Measurements from ENCODE around the gene PDE6A. TPM values are rescaled to one million over a fixed set of nuclear protein-coding genes. Genes with fewer than 3 reads are reported as not detected.

Gene PDE6A
- total and polyA plus RNA-seq, 2 donors from 2014 or later: 0.03 TPM; not detected in 1

GRCh38 chr5:149837680-149838269 lies 106.8 kb downstream of the PDE6A start:
- DNase-seq (peak in 4 of 5 donors; percentile 63 to 73 (median 66)), FAIRE-seq (no peak)
- TF ChIP-seq, protein P1, sequence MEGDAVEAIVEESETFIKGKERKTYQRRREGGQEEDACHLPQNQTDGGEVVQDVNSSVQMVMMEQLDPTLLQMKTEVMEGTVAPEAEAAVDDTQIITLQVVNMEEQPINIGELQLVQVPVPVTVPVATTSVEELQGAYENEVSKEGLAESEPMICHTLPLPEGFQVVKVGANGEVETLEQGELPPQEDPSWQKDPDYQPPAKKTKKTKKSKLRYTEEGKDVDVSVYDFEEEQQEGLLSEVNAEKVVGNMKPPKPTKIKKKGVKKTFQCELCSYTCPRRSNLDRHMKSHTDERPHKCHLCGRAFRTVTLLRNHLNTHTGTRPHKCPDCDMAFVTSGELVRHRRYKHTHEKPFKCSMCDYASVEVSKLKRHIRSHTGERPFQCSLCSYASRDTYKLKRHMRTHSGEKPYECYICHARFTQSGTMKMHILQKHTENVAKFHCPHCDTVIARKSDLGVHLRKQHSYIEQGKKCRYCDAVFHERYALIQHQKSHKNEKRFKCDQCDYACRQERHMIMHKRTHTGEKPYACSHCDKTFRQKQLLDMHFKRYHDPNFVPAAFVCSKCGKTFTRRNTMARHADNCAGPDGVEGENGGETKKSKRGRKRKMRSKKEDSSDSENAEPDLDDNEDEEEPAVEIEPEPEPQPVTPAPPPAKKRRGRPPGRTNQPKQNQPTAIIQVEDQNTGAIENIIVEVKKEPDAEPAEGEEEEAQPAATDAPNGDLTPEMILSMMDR (IDR thresholded peaks at IDR 0.05; ENCODE audit: borderline replicate concordance, extremely low read depth, insufficient read depth): peak; percentile 61
- no peaks in the 10 kb centered on the region for H3K27me3 ChIP-seq (ENCODE audit: control insufficient read depth, insufficient read depth, low read length)
- no peak overlapping the region for H3K4me3 ChIP-seq (ENCODE audit: low read length in 3 of 3)
- H3K9me3 ChIP-seq (ENCODE audit: control insufficient read depth in 2 of 3, insufficient read depth in 1 of 3, low read length in 3 of 3): no peaks in the 10 kb centered on the region
- peaks cover 0 to 2% (median 0%) of the 10 kb centered on the region in 3 donors for H3K36me3 ChIP-seq (ENCODE audit: control insufficient read depth in 2 of 3, insufficient read depth in 3 of 3, low read length in 3 of 3)
- intact Hi-C loops (cut with DNase I): no loop called here
- no peak overlapping the region for H3K9ac ChIP-seq (ENCODE audit: low read length in 3 of 3)
- no peak overlapping the region for H3K27ac ChIP-seq (ENCODE audit: low read depth in 2 of 2, low read length in 2 of 2)
- no peaks in the 10 kb centered on the region for H3K4me1 ChIP-seq (ENCODE audit: control insufficient read depth in 2 of 3, insufficient read depth in 2 of 3, low read depth in 1 of 3, low read length in 3 of 3)

DNA sequence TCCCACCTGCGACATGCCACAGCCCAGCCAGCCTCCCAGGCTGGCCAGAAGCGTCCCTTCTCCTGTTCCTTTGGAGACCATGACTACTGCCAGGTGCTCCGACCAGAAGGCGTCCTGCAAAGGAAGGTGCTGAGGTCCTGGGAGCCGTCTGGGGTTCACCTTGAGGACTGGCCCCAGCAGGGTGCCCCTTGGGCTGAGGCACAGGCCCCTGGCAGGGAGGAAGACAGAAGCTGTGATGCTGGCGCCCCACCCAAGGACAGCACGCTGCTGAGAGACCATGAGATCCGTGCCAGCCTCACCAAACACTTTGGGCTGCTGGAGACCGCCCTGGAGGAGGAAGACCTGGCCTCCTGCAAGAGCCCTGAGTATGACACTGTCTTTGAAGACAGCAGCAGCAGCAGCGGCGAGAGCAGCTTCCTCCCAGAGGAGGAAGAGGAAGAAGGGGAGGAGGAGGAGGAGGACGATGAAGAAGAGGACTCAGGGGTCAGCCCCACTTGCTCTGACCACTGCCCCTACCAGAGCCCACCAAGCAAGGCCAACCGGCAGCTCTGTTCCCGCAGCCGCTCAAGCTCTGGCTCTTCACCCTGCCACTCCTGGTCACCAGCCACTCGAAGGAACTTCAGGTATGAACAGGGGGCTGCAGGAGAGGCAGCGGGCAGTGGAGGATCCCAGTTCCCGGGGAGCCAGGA lies 108.0 kb downstream of the PDE6A start:
- Histone ChIP-seq H3K27ac (ENCODE audit: low read depth in 2 of 2, low read length in 2 of 2) (no peak overlapping the region), H3K9me3 (ENCODE audit: control insufficient read depth in 2 of 3, insufficient read depth in 1 of 3, low read length in 3 of 3) (no peaks in the 10 kb centered on the region), H3K4me1 (ENCODE audit: control insufficient read depth in 2 of 3, insufficient read depth in 2 of 3, low read depth in 1 of 3, low read length in 3 of 3) (no peaks in the 10 kb centered on the region), H3K36me3 (ENCODE audit: control insufficient read depth in 2 of 3, insufficient read depth in 3 of 3, low read length in 3 of 3) (no peaks in the 10 kb centered on the region), H3K27me3 (ENCODE audit: control insufficient read depth, insufficient read depth, low read length) (no peaks in the 10 kb centered on the region), H3K4me3 (ENCODE audit: low read length in 3 of 3) (no peak overlapping the region), H3K9ac (ENCODE audit: low read length in 3 of 3) (no peak overlapping the region)
- TF ChIP-seq, protein P1 (IDR thresholded peaks at IDR 0.05; ENCODE audit: borderline replicate concordance, extremely low read depth, insufficient read depth): no peak
- no peak for DNase-seq
- no peak for FAIRE-seq
- intact Hi-C loops (cut with DNase I): no loop called here

GRCh38 chr5:149834246-149834855 lies 110.2 kb downstream of the PDE6A start:
- intact Hi-C loops (cut with DNase I): loop anchor here (5.0 kb wide), 1 partner anchor 163 kb away; no protein-coding TSS in a partner anchor
- no peaks in the 10 kb centered on the region for H3K9me3 ChIP-seq (ENCODE audit: control insufficient read depth in 2 of 3, insufficient read depth in 1 of 3, low read length in 3 of 3)
- H3K36me3 ChIP-seq (ENCODE audit: control insufficient read depth in 2 of 3, insufficient read depth in 3 of 3, low read length in 3 of 3): no peaks in the 10 kb centered on the region
- no peaks in the 10 kb centered on the region for H3K4me1 ChIP-seq (ENCODE audit: control insufficient read depth in 2 of 3, insufficient read depth in 2 of 3, low read depth in 1 of 3, low read length in 3 of 3)
- H3K27me3 ChIP-seq (ENCODE audit: control insufficient read depth, insufficient read depth, low read length): no peaks in the 10 kb centered on the region
- DNase-seq (peak in 4 of 5 donors; percentile 79 to 91 (median 83)), FAIRE-seq (no peak)
- H3K27ac ChIP-seq (ENCODE audit: low read depth in 2 of 2, low read length in 2 of 2): no peak overlapping the region
- H3K9ac ChIP-seq (ENCODE audit: low read length in 3 of 3): no peak overlapping the region
- no peak overlapping the region for H3K4me3 ChIP-seq (ENCODE audit: low read length in 3 of 3)
- TF ChIP-seq, protein P1 (IDR thresholded peaks at IDR 0.05; ENCODE audit: borderline replicate concordance, extremely low read depth, insufficient read depth): peak; percentile 63

Data from kidney (tissue), 14 donors.